Neural cell (in vitro differentiated cells): ENCODE data around the gene LRRC14B.

Source experiments
- POLR2AphosphoS5 ChIP-seq: IDR thresholded peaks from 2 replicates; pipeline ENCODE4 v1.6.1; 2012
- RAD21 ChIP-seq: fragments of 450-650 bp; conservative IDR thresholded peaks from 2 replicates; pipeline ENCODE4 v1.6.1; 2014; ENCODE audit warnings: antibody characterized with exemption, mild to moderate bottlenecking, moderate library complexity
- TF ChIP-seq, protein P1 (sequence below): fragments of 450-650 bp; IDR thresholded peaks from 2 replicates; pipeline ENCODE4 v1.5.1; 2014; ENCODE audit warnings: antibody characterized with exemption, mild to moderate bottlenecking, moderate library complexity; ENCODE audit not compliant: poor library complexity, severe bottlenecking

- TF ChIP-seq, protein P1, sequence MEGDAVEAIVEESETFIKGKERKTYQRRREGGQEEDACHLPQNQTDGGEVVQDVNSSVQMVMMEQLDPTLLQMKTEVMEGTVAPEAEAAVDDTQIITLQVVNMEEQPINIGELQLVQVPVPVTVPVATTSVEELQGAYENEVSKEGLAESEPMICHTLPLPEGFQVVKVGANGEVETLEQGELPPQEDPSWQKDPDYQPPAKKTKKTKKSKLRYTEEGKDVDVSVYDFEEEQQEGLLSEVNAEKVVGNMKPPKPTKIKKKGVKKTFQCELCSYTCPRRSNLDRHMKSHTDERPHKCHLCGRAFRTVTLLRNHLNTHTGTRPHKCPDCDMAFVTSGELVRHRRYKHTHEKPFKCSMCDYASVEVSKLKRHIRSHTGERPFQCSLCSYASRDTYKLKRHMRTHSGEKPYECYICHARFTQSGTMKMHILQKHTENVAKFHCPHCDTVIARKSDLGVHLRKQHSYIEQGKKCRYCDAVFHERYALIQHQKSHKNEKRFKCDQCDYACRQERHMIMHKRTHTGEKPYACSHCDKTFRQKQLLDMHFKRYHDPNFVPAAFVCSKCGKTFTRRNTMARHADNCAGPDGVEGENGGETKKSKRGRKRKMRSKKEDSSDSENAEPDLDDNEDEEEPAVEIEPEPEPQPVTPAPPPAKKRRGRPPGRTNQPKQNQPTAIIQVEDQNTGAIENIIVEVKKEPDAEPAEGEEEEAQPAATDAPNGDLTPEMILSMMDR, result no peak
- no peak for TF ChIP-seq RAD21
- TF ChIP-seq POLR2AphosphoS5, result no peak
These were observed 34.8 kb upstream of the LRRC14B start for GRCh38 chr5:156411-157072.
